ENCODE results near the gene IQCB1.
"Not testable (repeated sequence)": the region's sequence is repeated elsewhere in the genome, so short reads cannot be mapped to it uniquely, and the experiment has no call there.

IQCB1 gene, protein sequence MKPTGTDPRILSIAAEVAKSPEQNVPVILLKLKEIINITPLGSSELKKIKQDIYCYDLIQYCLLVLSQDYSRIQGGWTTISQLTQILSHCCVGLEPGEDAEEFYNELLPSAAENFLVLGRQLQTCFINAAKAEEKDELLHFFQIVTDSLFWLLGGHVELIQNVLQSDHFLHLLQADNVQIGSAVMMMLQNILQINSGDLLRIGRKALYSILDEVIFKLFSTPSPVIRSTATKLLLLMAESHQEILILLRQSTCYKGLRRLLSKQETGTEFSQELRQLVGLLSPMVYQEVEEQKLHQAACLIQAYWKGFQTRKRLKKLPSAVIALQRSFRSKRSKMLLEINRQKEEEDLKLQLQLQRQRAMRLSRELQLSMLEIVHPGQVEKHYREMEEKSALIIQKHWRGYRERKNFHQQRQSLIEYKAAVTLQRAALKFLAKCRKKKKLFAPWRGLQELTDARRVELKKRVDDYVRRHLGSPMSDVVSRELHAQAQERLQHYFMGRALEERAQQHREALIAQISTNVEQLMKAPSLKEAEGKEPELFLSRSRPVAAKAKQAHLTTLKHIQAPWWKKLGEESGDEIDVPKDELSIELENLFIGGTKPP

DNA sequence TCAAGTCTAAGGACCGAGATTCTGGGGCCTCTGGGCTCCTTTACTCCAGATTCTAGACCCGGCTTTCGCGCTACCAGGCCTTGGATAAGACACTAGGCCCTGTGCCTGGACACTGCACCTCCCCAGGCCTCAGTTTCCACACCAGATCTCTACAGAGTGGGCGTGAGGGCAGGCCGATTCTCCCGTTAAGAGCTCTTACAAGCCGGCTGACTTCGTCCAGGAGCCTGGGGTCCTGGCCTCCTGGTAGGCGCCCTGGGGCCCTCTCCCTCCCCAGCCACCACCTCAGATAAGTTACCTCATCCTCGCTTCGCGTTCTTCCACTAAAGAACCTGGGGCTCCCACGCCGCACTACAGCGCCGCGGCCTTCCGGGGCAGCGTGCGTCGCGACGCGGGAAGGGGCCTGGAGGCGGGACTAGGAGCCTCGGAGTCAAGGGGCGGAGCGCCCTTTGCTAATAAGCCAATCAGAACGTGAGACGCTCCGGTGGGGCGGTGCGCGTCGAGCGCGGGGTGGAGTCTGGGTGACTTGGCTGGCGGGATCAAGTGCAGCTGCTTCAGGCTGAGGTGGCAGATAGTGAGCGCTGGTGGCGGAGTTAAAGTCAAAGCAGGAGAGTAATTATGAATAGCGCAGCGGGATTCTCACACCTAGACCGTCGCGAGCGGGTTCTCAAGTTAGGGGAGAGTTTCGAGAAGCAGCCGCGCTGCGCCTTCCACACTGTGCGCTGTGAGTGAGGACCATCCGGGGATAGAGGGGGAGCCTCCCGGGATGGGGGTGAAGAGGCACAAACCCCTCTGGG is at the start of gene IQCB1, which contains the start of gene EAF2:
Gene IQCB1, minus strand, starts transcription at position 390 of the 794 bp plus-strand sequence. CDS start 6,100 bp downstream, outside the sequence.
Gene EAF2, plus strand, starts transcription at position 539 of the 794 bp plus-strand sequence. Its CDS starts 77 bp downstream, at position 616.
- DNase-seq (ENCODE audit: low spot score) = peak; percentile 96

DNA sequence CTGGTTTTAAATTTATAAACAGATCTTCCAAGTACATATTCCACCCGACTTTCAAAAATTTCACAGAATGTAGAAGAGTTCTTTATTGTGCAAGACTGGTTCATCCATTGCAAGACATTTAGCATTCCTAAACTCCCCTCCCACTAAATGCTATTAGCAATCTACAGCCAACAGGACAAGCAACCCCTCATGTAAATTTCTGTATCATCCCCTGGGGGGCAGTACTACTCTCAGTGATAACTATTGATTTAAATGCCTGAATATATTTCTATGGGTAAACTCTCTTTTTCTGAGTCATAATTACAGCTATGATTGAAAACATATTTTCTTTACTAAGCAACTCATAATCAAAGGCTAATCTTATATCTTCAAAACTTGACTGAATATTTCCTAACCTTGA is 48.6 kb upstream of the IQCB1 start:
- DNase-seq (ENCODE audit: low spot score) = no peak

DNA sequence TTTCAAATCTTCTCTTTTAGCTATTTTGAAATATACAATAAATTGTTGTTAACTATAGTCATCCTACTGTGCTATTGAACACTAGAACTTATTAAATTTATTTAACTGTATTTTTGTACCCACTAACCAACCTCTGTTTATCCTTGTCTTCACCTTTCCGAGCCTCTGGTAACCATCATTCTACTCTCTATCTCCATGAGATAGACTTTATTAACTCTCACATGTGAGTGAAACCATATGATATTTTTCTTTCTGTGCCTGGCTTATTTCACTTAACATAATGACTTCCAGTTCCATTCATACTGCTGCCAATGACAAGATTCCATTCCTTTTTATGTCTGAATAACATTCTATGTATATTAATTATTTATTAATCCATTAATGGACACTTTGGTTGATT is 43.6 kb upstream of the IQCB1 start:
- DNase-seq (ENCODE audit: low spot score) = no peak

DNA sequence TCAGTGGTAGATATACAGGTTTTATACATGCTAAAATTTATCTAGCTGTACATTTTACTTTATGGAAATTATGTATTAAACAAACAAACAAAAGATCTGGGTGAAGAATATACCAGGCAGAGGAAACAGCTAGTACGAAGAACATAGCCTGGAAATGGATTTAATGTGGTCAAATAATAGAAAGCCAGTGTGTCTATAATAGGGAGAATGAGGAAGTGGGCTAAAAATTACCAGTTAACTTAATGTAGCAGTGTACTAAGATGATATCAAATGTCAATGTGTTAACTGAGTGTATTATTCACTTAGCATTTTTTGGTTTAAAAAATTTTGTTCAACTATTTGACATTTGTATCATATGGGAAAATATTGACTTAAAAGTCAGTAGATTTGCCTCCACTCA is 36.6 kb upstream of the IQCB1 start:
- no peak for DNase-seq (ENCODE audit: low spot score)

DNA sequence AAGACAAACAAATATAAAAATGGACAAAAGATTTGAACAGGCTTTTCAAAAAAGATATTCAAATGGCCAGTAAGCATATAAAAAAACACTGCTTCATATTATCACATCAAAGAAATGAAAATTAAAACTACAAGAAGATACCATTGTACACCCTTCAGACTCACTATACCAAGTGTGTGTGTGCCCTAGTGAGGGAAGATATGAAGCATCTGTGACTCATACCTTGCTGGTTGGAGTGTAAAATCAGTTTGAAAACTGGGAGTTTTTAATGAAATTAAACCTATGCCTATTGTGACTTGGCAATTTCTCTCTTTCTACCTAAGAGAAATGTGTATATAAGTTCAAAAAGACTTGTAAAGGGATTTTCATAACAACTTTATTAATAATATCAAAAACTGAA is 35.9 kb upstream of the IQCB1 start:
- no peak for DNase-seq (ENCODE audit: low spot score)

DNA sequence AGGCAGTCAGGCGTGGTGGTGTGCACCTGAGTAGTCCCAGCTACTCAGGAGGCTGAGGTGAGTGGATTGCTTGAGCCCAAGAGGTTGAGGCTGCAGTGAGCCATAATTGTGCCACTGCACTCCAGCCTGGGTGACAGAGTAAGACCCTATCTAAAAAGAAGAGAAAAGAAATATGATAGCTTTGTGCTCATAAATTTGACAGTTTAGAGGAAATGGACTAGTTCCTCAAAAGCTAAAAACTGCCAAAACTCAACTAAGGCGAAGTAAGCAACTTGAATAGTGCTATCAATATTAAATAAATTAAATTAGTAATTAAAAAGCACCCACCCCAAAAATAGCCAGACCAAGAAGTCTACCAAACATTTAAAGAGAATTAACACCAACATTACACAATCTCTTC is 34.9 kb upstream of the IQCB1 start:
- DNase-seq (ENCODE audit: low spot score) = no peak

DNA sequence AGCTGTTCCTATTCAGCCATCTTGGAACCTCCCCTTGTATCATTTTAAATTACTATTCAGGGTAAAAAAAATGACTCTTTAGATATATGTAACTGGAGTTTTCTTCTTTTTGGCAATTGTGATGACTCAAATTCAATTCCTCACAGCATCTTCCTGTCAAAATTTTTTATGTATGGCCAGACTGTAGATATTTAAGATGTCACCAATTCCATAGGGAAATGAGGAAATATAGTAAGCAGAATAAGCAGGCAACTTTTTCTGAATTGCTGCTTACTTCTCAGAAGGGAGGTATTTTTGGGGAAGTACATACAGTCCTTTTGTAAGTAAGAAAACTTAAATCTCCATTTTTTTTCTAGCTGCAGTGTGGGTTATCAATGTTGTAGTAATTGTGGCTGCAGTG is 28.9 kb upstream of the IQCB1 start:
- DNase-seq (ENCODE audit: low spot score) = no peak

DNA sequence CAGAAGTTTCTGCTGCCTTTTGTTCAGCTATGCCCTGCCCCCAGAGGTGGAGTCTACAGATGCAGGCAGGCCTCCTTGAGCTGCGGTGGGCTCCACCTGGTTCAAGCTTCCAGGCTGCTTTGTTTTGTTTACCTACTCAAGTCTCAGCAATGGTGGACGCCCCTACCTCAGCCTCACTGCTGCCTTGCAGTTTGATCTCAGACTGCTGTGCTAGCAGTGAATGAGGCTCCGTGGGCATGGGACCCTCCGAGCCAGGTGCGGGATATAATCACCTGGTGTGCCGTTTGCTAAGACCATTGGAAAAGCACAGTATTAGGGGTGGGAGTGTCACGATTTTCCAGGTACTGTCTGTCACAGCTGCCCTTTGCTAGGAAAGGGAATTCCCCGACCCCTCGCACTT is 28.4 kb upstream of the IQCB1 start:
- DNase-seq (ENCODE audit: low spot score) = not testable (repeated sequence)

DNA sequence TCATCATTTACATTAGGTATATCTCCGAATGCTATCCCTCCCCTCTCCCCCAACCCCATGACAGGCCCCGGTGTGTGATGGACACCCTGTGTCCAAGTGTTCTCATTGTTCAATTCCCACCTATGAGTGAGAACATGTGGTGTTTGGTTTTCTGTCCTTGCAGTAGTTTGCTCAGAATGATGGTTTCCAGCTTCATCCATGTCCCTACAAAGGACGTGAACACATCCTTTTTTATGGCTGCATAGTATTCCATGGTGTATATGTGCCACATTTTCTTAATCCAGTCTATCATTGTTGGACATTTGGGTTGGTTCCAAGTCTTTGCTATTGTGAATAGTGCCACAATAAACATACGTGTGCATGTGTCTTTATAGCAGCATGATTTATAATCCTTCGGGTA is 22.9 kb upstream of the IQCB1 start:
- not testable (repeated sequence) for DNase-seq (ENCODE audit: low spot score)

DNA sequence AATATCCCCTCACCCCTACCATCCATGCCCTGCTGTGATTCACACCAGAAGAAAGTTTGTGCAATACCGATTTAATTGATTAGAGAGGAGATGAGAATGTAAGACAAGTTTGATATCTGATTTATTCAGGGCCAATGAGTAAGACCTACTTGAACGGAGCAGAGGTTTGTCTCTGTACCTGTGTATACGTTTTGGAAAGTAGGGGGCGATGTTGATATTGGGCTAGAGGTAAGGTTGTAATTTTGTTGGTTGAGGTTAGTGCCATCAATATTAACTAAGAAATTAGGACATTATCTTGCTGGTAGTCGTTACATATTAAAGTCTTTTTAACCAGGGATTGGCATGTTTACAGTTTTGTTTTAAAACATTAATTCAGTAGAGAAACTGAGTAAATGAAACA is 20.7 kb upstream of the IQCB1 start:
- DNase-seq (ENCODE audit: low spot score) = no peak

DNA sequence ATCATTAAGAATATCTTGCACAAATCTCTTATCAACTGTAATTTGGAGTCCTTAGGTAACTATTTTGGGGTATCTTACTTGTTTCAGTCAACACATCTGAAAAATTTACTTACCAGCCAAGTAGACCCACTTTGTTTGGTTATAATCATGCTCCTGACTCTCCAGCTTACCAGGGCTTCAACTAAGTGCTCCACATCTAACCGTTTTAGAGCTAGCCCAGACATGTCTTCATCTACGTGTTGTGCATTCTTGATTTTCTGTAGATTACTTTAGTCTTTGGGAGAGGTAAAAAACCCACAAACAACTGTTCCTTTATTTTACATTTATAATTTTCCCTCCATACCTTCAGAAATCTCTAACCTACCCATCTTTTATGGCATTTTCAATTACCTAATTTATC is 17.4 kb upstream of the IQCB1 start:
- no peak for DNase-seq (ENCODE audit: low spot score)

DNA sequence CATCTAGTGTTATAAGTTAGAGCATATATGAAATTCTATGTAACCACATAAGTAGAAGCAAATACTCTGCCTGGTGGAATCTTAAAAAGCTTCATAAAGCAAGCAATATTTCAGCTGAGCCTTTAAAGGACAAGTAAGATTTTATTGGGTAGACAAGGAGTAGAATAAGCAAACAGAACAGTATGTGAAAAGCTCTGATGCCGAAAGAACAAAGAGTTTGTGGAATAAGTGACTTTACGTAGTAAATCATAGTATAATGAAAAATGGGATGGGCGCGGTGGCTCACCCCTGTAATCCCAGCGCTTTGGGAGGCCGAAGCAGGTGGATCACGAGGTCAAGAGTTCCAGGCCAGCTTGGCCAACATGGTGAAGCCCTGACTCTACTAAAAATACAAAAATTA is 10.0 kb upstream of the IQCB1 start:
- no peak for DNase-seq (ENCODE audit: low spot score)

DNA sequence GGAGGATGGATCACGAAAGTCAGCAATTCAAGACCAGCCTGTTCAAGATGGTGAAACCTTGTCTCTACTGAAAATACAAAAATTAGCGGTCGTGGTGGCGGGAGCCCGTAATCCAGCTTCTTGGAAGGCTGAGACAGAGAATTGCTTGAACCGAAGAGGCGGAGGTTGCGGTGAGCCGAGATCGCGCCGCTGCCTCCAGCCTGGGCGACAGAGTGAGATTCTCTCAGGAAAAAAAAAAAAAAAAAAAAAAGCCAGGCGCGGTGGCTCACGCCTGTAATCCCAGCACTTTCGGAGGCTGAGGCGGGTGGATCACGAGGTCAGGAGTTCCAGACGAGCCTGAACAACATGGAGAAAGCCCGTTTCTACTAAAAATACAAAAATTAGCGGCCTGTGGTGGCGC is 5.1 kb upstream of the IQCB1 start:
- no peak for DNase-seq (ENCODE audit: low spot score)

DNA sequence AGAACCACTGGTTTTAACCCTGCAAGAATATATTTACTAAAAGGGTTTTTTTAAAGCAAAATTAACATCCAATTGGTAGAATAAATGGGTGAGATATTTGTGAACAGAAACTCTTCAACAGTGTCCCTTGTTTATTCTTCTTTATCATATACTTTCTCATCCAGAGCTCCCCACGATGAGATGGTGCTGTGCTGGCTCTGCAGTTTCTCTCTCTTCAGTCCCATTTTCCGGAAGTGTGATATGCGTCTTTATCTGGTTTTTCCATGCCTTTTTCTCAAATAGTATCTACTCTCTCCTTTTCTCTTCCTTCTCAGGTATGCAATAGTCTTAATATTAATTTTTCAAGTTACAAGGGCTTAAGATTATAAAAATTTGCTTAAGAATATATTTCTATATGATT is 1.6 kb upstream of the IQCB1 start:
- DNase-seq (ENCODE audit: low spot score) = no peak

DNA sequence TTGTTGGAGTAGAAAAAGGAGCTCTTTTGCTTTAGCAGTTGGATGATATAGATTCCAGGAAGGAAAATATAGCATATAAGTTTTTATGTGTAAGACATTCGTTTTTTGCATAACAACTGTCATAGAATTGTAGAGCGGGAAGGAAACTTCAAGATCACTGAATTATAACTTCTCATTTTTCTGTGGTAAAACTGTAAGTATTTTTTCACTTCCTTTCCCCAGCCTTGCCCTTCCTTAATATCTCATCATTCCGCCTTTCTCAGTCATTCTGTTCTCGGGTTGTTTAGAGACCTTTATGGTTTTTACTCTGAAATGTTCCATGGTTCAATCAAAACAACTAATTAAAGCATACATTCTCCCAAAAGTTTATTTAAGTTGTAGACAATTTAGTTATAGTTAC is 1.2 kb upstream of the IQCB1 start:
- no peak for DNase-seq (ENCODE audit: low spot score)

DNA sequence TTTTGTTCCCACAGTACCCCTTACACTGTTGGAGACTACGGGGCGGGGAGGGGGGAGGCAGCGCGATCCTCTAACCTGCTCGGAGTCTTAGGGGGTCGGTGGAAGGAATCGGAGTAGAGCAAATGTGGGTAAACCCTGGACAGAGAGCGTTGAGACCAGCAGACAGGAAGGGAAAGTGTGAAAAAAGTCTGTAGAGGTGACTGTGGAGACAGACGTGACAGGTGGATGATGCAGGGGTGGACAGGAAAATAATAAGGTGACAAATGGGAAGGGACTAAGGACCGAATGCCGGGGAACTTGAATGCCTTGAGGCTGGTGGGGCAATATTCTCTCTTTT is 573 bp upstream of the IQCB1 start:
- peak; percentile 9 for DNase-seq (ENCODE audit: low spot score)

DNA sequence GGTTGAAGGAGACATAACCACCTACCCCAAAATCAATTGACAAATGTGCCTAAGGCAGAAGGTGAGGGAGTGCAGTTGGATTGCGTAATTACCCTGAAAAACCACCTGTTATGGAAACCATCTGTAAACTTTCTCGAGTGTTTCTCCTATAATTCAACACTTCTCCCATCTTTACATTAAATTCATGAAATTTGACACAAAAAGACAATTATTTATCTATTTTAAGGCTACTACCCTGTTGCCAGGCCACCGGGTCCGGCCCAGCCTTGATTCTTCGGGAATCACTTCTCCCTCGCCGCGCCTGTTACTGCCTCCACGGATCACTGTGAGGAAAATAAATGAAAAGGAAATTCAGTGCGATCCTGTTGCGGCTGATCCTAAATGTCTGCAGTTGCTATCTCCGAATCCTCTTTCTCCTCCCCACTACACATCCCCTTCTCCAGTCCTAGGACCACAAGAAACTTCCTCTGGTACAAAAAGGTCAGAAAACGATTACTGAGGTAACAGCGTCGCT is 646 bp downstream of the IQCB1 start:
- no peak for DNase-seq (ENCODE audit: low spot score)

DNA sequence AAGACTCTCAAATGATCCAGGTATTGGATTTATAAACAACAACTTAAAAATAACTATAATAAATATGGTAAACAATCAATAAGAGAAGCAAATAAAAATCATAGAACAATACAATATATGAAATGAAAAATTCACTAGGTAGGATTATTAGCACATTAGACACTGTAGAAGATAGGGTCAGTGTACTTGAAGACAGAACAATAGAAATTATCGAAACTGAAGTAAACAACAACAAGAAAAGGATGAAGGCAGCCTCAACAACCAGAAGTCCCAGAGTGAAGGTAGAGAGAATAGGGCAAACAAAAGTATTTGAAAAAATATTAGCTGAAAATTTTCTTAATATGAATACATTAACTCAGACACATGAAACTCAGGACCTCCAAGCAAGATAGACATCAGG is 11.9 kb downstream of the IQCB1 start:
- DNase-seq (ENCODE audit: low spot score) = no peak

DNA sequence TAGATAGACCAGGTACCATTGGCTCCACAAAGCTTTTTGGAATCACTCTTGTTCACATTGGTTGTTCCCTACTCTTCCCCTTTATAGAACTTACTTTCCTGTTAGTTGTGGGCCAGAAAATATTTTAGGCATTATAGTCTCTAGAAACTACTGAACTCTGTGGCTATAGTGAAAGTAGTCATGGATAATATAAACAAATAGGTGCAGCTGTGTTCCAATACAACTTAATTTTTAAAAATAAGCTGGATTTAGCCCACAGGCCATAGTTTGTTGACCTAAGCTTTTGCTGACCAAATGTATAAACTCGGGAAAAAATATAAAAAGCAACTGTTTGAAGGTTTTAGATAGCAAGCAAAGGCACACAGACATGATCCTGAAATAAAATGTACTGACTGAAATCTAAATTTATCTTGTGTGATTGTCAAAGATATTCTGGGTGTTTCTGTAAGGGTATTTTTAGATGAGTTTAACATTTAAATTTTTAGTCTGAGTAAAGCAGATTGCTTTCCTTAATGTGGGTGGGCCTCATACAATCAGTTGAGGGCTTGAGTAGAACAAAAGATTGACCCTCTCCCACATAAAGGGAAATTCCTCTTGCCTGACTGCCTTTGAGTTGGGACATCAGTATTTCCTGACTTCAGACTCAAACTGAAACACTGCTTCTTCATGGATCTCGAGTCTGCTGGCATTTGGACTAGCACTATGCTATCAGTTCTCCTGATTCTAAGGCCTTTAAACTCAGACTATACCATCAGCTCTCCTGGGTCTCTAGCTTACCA is 13.2 kb downstream of the IQCB1 start:
- no peak for DNase-seq (ENCODE audit: low spot score)

DNA sequence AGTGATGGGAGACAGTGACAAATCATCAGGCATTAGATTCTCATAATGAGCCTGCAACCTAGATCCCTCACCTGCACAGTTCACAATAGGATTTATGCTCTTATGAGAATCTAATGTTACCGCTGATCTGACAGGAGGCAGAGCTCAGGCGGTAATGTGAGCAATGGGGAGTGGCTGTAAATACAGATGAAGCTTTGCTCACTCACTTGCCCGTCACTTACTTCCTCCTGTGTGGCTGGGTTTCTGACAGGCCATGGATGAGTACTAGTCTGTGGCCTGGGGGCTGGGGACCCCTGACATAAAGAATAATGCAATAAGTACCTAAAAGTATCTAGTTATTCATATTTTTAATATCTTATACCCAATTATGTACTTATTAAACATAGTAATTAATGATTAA is 15.6 kb downstream of the IQCB1 start:
- no peak for DNase-seq (ENCODE audit: low spot score)

DNA sequence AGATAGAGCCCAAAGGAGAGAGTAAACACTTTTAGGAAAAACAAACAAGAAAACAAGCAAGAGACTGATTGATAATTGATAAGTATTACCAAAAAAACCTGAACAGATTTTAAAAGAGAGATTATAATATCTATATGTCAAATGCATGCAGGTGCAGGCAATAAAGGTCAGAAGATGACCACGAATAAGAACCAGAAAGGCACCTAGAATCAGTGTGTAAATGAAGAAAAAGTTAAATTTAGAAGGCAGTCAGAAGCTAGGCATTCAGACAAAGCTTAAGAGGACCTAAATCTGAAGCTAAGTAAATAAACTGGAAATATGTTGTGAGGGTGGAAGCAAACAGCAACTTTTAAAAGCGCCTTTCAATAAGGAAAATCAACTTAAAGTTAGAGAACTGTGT is 16.3 kb downstream of the IQCB1 start:
- DNase-seq (ENCODE audit: low spot score) = no peak

DNA sequence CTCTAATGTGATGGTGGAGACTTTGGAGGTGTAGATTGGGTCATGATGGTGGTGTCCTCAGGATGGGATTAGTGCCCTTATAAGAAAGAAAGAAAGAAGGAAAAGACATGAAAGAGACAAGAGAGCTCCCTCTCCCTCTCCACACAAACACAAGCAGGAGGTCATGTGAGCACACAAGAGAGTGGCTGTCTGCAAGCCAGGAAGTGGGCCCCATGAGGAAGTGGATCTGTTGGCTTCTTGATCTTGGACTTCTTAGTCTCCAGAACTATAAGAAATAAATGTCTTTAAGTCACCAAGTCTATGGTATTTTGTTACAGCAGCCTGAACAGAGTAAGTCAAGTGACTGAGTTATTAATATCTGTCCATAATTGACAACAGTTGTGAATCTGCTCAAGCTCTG is 17.1 kb downstream of the IQCB1 start:
- no peak for DNase-seq (ENCODE audit: low spot score)

Data from CD4-positive, alpha-beta T cell treated with Interleukin-6 at 100 ng/mL for 8 hours (primary cell).